HFF-Myc (cell line): ENCODE results near the gene GP1BB.
A peak's percentile ranks its signal among the peaks of the same experiment; 100 is the strongest.

ENCODE experiments used
- DNase-seq: peaks from one replicate; pipeline ENCODE4 v3.0.0-alpha.2; 2011; ENCODE audit warnings: low read depth; ENCODE audit errors: extremely low read depth
- H3K4me3 ChIP-seq: replicated peaks from 2 replicates; pipeline ENCODE4 v1.5.1; 2011; ENCODE audit warnings: low read depth, mild to moderate bottlenecking, control low read depth, low read length
- TF ChIP-seq, protein P1 (sequence below): IDR thresholded peaks from 2 replicates; pipeline ENCODE4 v1.5.1; 2012; ENCODE audit warnings: mild to moderate bottlenecking, low read depth, low read length, control low read depth; ENCODE audit errors: missing control alignments

Gene GP1BB

DNA sequence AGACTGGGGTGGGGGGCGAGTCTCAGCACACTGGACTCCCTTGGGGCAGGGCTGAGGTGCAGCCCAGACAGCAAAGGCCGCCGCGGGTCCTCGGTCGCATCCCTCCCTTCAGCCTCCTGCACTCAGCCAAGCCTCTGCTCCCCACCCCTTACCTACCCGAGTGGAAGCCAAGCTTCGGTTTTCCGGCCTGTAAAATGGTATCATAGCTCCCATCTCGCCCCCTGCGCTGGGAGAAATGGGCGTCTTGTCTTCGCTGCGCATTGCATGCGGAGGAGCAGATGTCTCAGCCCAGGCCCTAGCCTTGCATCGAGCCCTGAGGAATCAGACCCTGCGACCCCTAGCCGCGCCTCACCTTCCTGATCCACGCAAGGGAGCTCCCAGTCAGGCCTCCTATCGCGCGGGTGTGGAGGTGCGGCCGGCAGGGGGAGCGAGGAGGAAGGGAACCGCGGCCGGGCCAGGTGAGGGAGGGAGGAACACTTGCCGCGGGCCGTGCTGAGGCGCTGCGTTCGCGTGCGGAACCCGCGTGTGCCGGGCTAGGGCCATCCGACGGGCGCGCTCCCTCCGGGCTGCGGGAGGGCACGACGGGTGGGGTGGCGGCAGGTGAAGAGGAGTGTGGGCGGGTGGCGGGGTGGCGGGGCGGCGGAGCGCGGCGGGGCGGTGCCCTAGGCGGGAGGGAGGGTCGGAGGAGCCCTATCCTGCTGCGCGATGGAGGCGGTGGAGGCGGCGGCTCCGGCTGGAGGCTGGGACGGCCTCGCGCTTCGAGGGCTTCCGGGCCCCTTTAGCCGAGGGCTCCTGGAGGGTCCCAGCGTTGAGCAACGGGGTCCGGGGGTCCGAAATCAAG, 33.2 kb downstream of the GP1BB start:
- no peak overlapping the region for H3K4me3 ChIP-seq
- no peak for DNase-seq
- TF ChIP-seq, protein P1, sequence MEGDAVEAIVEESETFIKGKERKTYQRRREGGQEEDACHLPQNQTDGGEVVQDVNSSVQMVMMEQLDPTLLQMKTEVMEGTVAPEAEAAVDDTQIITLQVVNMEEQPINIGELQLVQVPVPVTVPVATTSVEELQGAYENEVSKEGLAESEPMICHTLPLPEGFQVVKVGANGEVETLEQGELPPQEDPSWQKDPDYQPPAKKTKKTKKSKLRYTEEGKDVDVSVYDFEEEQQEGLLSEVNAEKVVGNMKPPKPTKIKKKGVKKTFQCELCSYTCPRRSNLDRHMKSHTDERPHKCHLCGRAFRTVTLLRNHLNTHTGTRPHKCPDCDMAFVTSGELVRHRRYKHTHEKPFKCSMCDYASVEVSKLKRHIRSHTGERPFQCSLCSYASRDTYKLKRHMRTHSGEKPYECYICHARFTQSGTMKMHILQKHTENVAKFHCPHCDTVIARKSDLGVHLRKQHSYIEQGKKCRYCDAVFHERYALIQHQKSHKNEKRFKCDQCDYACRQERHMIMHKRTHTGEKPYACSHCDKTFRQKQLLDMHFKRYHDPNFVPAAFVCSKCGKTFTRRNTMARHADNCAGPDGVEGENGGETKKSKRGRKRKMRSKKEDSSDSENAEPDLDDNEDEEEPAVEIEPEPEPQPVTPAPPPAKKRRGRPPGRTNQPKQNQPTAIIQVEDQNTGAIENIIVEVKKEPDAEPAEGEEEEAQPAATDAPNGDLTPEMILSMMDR, result peak; percentile 52

DNA sequence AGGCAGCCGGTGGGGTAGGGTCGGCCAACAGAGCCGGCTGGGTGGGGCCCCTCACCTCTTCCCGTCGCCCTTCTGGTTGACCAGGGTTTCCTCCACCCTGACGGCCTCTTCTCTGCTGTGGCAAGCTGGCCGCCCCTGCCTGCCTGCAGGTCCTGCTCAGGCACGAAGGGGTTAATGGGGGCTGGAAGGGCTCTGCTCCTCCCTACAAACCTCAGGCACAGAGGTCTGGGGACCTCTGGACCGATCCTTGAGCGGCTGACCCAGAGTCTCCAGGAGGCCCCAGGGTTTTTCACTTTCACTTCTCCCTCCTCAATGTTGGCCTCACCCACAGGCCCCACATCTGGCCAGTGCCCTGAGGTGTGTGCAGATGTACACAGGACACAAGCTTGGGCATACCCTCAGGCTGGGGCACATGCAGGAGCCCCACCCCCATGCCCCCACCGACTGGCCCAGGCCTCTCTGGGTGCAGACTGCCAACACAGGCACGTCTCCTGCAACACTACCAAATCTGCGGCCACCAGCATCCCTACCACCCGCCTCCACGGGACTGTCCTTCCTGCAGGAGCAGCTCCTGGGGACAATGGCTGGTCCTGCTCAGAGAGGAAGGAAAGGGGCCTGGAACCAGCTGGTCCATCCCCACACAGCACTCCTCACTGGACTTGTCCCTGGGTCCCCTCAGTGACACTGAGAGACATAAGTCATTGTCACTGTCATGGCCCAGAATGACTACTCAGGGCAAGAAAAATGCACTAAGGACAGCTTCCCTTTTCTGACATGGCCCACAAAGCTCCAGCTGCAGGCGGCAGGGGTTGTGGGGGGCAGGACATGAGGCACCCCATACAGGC, 34.0 kb downstream of the GP1BB start:
- H3K4me3 ChIP-seq, result no peak overlapping the region
- DNase-seq, result no peak
- TF ChIP-seq, protein P1, result no peak

DNA sequence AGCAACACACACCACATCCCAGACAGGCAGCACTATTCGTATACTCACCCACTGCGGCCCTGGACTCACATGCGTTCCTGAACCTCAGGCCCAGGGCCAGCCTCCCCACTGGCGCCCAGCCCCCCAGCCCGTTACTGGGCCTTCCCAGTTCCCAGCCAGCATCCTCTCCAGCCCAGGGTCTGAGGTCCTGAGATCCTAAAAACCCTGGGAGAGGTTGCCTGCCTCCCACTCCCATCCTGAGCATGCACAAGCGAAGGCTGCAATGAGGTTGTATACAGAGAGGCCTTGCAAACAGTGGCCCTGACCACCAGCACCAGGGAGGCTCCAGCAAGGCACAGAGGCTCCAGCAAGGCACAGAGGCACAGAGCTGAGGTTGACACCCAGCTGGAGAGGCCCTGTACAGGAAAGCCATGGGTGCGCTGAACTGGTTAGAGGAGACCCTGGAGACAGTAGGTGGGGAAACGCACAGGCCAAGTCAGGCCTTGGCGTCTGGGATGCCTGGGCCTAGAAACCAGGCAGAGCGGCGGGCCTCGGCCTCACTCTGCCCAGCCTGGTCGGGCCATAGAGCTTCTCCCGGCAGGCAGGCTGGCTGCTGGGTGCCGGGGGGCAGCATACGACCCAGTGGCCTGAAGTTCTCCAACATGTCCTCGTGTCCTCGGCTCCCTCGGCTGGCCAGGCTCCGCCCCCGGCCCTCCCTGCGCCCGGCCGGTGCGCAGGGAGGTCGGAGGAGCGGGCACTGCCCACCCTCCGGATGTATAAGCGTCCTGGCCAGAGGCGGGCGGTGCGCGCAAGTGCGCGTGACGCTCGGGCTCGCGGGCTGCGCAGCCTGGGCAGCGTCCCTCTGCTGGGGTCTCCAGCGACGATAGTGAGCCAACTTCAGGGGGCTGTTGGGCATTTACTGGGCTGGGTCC, 34.9 kb downstream of the GP1BB start:
- no peak for DNase-seq
- H3K4me3 ChIP-seq, result no peak overlapping the region
- TF ChIP-seq, protein P1, result no peak

DNA sequence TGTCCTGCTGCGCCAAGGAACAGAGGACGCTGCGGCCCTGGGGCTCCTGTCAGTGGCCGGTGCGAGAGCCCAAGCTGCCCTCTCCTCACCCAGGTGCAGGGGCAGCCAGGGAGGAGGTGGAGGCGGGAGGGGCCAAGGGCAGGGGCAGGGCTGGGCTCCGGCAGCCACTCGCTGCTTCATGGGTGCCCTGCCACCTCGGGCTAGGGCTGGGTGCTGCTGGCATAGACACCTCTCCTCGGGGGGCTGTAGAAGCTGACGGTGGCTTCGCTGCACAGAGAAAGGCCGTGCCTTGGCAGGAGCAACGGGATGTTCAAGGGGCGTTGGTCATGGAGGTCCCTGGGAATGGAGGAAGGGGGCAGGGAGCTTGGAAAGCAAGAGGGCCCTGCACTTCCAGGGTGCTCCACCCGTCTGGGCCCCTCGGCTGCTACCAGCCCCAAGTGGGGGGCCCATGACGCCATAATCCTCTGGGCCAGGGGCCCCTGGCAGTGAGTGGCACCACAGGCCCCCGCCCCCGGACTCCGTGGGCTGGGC, 35.6 kb downstream of the GP1BB start:
- H3K4me3 ChIP-seq, result no peak overlapping the region; the same call in 1 of the 2 replicates
- TF ChIP-seq, protein P1, result no peak
- no peak for DNase-seq

DNA sequence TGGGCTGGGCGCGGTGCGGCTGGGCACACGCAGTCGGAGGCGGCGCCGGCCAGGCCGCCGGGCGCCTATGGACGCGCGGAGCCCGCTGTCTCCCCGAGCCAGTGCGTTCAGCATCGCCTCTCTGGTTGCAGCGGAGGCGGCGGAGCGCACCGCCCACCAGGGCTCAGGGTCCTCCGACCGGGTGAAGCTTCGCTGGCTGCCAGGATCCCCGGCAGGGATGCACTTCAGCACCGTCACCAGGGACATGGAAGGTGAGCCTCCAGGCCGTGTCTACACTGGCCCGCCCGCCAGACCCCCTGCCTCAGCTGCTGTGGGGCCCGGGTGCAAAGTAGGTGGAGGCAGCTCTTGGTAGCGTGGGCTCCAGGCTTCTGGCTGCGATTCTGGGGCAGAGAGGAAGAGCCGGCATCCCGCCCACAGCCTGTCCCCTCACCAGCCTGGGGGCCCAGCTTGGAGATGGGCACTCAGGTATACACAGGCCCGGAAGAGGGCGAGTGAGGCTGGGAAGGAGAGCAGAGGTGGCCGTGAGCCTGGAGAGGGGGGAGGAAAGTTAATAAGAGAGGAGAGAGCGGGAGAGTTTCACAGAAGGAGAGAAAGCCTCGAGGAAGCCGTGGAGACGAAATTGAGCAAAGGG, 36.2 kb downstream of the GP1BB start:
- peak overlapping the region; percentile 33 for H3K4me3 ChIP-seq
- TF ChIP-seq, protein P1, result no peak
- no peak for DNase-seq
